ENCODE data around the gene HNRNPF. TPM values are rescaled to one million over a fixed set of nuclear protein-coding genes. Genes with fewer than 3 reads are reported as not detected.

The HNRNPF gene
- total and polyA plus RNA-seq, 4 donors, result 64.5 to 150 (median 113) TPM

DNA sequence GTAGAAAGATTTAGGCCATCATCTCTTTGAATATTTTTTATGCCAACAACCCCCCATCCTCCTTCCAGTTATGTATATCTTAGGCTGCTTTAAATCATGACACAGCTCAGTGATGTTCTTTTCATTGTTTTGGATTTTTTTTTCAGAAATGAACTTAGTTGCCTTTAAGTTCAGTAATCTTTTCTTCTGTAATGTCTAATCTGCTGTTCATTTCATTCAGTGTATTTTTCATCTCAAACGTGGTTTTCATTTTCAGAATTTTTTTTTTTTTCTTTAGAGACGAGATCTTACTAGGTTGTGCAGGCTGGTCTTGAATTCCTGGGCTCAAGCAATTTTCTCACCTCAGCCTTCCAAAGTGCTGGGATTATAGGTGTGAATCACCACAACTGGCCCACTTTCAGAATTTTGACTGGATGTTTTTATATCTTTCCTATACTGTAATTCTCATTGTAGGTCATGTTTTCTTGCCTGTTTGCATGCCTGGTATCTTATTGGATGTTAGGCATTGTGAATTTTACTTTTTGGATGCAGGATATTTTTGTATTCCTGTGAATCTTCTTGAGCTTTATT lies 36.0 kb upstream of the HNRNPF start:
- Histone ChIP-seq H3K36me3 (ENCODE audit: control insufficient read depth in 4 of 4, insufficient read depth in 3 of 4, low read depth in 1 of 4, low read length in 3 of 4) (no peaks in the 10 kb centered on the region), H3K4me1 (ENCODE audit: control insufficient read depth in 4 of 4, insufficient read depth in 4 of 4, low read length in 3 of 4) (peaks cover 0 to 1% (median 0%) of the 10 kb centered on the region in 4 donors), H3K9me3 (ENCODE audit: control insufficient read depth in 4 of 4, low read length in 3 of 4) (no peaks in the 10 kb centered on the region), H3K27me3 (ENCODE audit: control insufficient read depth in 4 of 4, insufficient read depth in 4 of 4, low read length in 3 of 4) (no peaks in the 10 kb centered on the region), H3K4me3 (ENCODE audit: low read depth in 1 of 3, low read length in 3 of 3) (no peak overlapping the region), H3K9ac (ENCODE audit: low read depth in 1 of 2, low read length in 2 of 2) (no peak overlapping the region), H3K27ac (ENCODE audit: low read depth in 1 of 2, low read length in 2 of 2) (no peak overlapping the region)
- no peak for DNase-seq (ENCODE audit: low spot score)
- no peak for TF ChIP-seq TAF1 (conservative IDR thresholded peaks at IDR 0.05)
- no peak for TF ChIP-seq GABPA (IDR thresholded peaks at IDR 0.05 in 1 of 2, conservative IDR thresholded peaks at IDR 0.05 in 1 of 2)
- TF ChIP-seq, protein P1, sequence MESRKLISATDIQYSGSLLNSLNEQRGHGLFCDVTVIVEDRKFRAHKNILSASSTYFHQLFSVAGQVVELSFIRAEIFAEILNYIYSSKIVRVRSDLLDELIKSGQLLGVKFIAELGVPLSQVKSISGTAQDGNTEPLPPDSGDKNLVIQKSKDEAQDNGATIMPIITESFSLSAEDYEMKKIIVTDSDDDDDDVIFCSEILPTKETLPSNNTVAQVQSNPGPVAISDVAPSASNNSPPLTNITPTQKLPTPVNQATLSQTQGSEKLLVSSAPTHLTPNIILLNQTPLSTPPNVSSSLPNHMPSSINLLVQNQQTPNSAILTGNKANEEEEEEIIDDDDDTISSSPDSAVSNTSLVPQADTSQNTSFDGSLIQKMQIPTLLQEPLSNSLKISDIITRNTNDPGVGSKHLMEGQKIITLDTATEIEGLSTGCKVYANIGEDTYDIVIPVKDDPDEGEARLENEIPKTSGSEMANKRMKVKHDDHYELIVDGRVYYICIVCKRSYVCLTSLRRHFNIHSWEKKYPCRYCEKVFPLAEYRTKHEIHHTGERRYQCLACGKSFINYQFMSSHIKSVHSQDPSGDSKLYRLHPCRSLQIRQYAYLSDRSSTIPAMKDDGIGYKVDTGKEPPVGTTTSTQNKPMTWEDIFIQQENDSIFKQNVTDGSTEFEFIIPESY (IDR thresholded peaks at IDR 0.05), result no peak
- TF ChIP-seq, protein P2, sequence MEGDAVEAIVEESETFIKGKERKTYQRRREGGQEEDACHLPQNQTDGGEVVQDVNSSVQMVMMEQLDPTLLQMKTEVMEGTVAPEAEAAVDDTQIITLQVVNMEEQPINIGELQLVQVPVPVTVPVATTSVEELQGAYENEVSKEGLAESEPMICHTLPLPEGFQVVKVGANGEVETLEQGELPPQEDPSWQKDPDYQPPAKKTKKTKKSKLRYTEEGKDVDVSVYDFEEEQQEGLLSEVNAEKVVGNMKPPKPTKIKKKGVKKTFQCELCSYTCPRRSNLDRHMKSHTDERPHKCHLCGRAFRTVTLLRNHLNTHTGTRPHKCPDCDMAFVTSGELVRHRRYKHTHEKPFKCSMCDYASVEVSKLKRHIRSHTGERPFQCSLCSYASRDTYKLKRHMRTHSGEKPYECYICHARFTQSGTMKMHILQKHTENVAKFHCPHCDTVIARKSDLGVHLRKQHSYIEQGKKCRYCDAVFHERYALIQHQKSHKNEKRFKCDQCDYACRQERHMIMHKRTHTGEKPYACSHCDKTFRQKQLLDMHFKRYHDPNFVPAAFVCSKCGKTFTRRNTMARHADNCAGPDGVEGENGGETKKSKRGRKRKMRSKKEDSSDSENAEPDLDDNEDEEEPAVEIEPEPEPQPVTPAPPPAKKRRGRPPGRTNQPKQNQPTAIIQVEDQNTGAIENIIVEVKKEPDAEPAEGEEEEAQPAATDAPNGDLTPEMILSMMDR (IDR thresholded peaks at IDR 0.05; ENCODE audit: low read depth, low read length, missing input control), result no peak
- TF ChIP-seq SP1 (IDR thresholded peaks at IDR 0.05), result no peak
- TF ChIP-seq EGR1 (IDR thresholded peaks at IDR 0.05; ENCODE audit: low read depth in 2 of 2), result no peak
- TF ChIP-seq, protein P3, sequence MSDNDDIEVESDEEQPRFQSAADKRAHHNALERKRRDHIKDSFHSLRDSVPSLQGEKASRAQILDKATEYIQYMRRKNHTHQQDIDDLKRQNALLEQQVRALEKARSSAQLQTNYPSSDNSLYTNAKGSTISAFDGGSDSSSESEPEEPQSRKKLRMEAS (IDR thresholded peaks at IDR 0.05), result no peak
- no peak for TF ChIP-seq FOXA1 (IDR thresholded peaks at IDR 0.05)
- TF ChIP-seq YY1 (IDR thresholded peaks at IDR 0.05), result no peak
- TF ChIP-seq, protein P4, sequence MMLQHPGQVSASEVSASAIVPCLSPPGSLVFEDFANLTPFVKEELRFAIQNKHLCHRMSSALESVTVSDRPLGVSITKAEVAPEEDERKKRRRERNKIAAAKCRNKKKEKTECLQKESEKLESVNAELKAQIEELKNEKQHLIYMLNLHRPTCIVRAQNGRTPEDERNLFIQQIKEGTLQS (IDR thresholded peaks at IDR 0.05), result no peak
- TF ChIP-seq NR2F2 (IDR thresholded peaks at IDR 0.05), result no peak
- no peak for TF ChIP-seq JUND (IDR thresholded peaks at IDR 0.05)
- TF ChIP-seq, protein P5, sequence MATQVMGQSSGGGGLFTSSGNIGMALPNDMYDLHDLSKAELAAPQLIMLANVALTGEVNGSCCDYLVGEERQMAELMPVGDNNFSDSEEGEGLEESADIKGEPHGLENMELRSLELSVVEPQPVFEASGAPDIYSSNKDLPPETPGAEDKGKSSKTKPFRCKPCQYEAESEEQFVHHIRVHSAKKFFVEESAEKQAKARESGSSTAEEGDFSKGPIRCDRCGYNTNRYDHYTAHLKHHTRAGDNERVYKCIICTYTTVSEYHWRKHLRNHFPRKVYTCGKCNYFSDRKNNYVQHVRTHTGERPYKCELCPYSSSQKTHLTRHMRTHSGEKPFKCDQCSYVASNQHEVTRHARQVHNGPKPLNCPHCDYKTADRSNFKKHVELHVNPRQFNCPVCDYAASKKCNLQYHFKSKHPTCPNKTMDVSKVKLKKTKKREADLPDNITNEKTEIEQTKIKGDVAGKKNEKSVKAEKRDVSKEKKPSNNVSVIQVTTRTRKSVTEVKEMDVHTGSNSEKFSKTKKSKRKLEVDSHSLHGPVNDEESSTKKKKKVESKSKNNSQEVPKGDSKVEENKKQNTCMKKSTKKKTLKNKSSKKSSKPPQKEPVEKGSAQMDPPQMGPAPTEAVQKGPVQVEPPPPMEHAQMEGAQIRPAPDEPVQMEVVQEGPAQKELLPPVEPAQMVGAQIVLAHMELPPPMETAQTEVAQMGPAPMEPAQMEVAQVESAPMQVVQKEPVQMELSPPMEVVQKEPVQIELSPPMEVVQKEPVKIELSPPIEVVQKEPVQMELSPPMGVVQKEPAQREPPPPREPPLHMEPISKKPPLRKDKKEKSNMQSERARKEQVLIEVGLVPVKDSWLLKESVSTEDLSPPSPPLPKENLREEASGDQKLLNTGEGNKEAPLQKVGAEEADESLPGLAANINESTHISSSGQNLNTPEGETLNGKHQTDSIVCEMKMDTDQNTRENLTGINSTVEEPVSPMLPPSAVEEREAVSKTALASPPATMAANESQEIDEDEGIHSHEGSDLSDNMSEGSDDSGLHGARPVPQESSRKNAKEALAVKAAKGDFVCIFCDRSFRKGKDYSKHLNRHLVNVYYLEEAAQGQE (IDR thresholded peaks at IDR 0.05), result no peak
- WGBS, result 92% methylated on average over 2 of the region's 2 CpGs

DNA sequence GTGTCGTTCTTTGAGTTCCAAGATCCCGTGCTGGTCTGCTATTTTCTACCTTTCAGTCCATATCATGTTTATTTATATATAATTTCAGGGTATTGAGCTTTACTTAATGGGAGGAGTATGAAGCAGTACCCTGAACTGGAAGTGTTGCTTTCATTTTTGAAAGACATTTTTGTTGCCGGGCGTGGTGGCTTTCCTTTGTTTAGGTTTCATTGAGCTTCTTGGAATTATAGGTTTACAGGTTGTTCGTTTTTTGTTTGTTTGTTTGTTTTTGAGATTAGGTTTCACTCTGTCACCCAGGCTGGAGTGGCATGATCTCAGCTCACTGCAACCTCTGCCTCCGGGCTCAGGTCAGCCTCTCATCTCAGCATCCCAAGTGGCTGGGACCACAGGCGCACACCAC lies 35.3 kb upstream of the HNRNPF start:
- peaks cover 0 to 1% (median 0%) of the 10 kb centered on the region in 4 donors for H3K4me1 ChIP-seq (ENCODE audit: control insufficient read depth in 4 of 4, insufficient read depth in 4 of 4, low read length in 3 of 4)
- no peaks in the 10 kb centered on the region for H3K9me3 ChIP-seq (ENCODE audit: control insufficient read depth in 4 of 4, low read length in 3 of 4)
- H3K4me3 ChIP-seq (ENCODE audit: low read depth in 1 of 3, low read length in 3 of 3), result no peak overlapping the region
- no peaks in the 10 kb centered on the region for H3K27me3 ChIP-seq (ENCODE audit: control insufficient read depth in 4 of 4, insufficient read depth in 4 of 4, low read length in 3 of 4)
- 84% methylated on average over 7 of the region's 7 CpGs for WGBS
- no peak for DNase-seq (ENCODE audit: low spot score)
- H3K36me3 ChIP-seq (ENCODE audit: control insufficient read depth in 4 of 4, insufficient read depth in 3 of 4, low read depth in 1 of 4, low read length in 3 of 4), result no peaks in the 10 kb centered on the region
- TF ChIP-seq, protein P3 (IDR thresholded peaks at IDR 0.05), result no peak
- TF ChIP-seq RAD21 (IDR thresholded peaks at IDR 0.05) (no peak), SP1 (IDR thresholded peaks at IDR 0.05) (no peak), HNF4A (conservative IDR thresholded peaks at IDR 0.05) (no peak), YY1 (IDR thresholded peaks at IDR 0.05) (no peak), TAF1 (conservative IDR thresholded peaks at IDR 0.05) (no peak)
- TF ChIP-seq, protein P4 (IDR thresholded peaks at IDR 0.05), result no peak
- H3K27ac ChIP-seq (ENCODE audit: low read depth in 1 of 2, low read length in 2 of 2), result no peak overlapping the region
- H3K9ac ChIP-seq (ENCODE audit: low read depth in 1 of 2, low read length in 2 of 2), result no peak overlapping the region
